ENCODE data around the gene KIAA1217. TPM values are rescaled to one million over a fixed set of nuclear protein-coding genes. Genes with fewer than 3 reads are reported as not detected.
"Not testable (repeated sequence)": the region's sequence is repeated elsewhere in the genome, so short reads cannot be mapped to it uniquely, and the experiment has no call there.

KIAA1217 gene
- total RNA-seq, 4 donors from 2014 or later = 10.1 to 15.9 (median 12.5) TPM

- TF ChIP-seq EP300 (IDR thresholded peaks at IDR 0.05) (no peak), POLR2AphosphoS5 (IDR thresholded peaks at IDR 0.05) (no peak), CTCF (IDR thresholded peaks at IDR 0.05) (no peak), POLR2A (IDR thresholded peaks at IDR 0.05; ENCODE audit: low read depth) (no peak)
- Histone ChIP-seq H3K4me3 (no peak overlapping the region), H3K9me3 (no peaks in the 10 kb centered on the region), H3K4me1 (peaks cover 0 to 15% (median 6%) of the 10 kb centered on the region in 4 donors), H3K36me3 (peaks cover 0 to 12% (median 0%) of the 10 kb centered on the region in 4 donors), H3K27ac (replicated peaks in 1 of 4) (no peak overlapping the region), H3K27me3 (no peaks in the 10 kb centered on the region)
- DNase-seq (ENCODE audit: extremely low spot score) = no peak
- WGBS = 78% methylated on average over 6 of the region's 6 CpGs
- intact Hi-C loops (cut with DNase I) = no loop called here
These were observed 272.3 kb downstream of the KIAA1217 start for GRCh38 chr10:24481241-24481640.

GRCh38 chr10:24482713-24483112, 273.8 kb downstream of the KIAA1217 start:
- H3K27me3 ChIP-seq; H3K9me3 ChIP-seq; DNase-seq (ENCODE audit: extremely low spot score); H3K27ac ChIP-seq (replicated peaks in 1 of 4); H3K4me3 ChIP-seq; intact Hi-C loops (cut with DNase I): not testable (repeated sequence)
- peaks cover 0 to 22% (median 0%) of the 10 kb centered on the region in 4 donors for H3K36me3 ChIP-seq
- H3K4me1 ChIP-seq = peaks cover 0 to 15% (median 6%) of the 10 kb centered on the region in 4 donors

GRCh38 chr10:24483701-24484100, 274.8 kb downstream of the KIAA1217 start:
- no peak for DNase-seq (ENCODE audit: extremely low spot score)
- H3K4me1 ChIP-seq = peaks cover 0 to 15% (median 6%) of the 10 kb centered on the region in 4 donors
- TF ChIP-seq POLR2AphosphoS5 (IDR thresholded peaks at IDR 0.05) (no peak), POLR2A (IDR thresholded peaks at IDR 0.05; ENCODE audit: low read depth) (no peak), CTCF (IDR thresholded peaks at IDR 0.05) (no peak), EP300 (IDR thresholded peaks at IDR 0.05) (no peak)

GRCh38 chr10:24484771-24485170, 275.8 kb downstream of the KIAA1217 start:
- Histone ChIP-seq H3K27me3 (no peaks in the 10 kb centered on the region), H3K4me1 (peaks cover 0 to 15% (median 6%) of the 10 kb centered on the region in 4 donors), H3K9me3 (no peaks in the 10 kb centered on the region), H3K36me3 (peaks cover 0 to 22% (median 0%) of the 10 kb centered on the region in 4 donors), H3K27ac (replicated peaks in 1 of 4) (no peak overlapping the region), H3K4me3 (no peak overlapping the region)
- WGBS = 88% methylated on average over 3 of the region's 3 CpGs
- no peak for DNase-seq (ENCODE audit: extremely low spot score)
- intact Hi-C loops (cut with DNase I) = no loop called here
- TF ChIP-seq POLR2A (IDR thresholded peaks at IDR 0.05; ENCODE audit: low read depth) (no peak), POLR2AphosphoS5 (IDR thresholded peaks at IDR 0.05) (no peak), EP300 (IDR thresholded peaks at IDR 0.05) (no peak), CTCF (IDR thresholded peaks at IDR 0.05) (no peak)

More at GRCh38 chr10:24483701-24484100, 274.8 kb downstream of the KIAA1217 start:
- Histone ChIP-seq H3K4me3 (no peak overlapping the region), H3K27me3 (no peaks in the 10 kb centered on the region), H3K27ac (replicated peaks in 1 of 4) (no peak overlapping the region), H3K36me3 (peaks cover 0 to 22% (median 0%) of the 10 kb centered on the region in 4 donors), H3K9me3 (no peaks in the 10 kb centered on the region)
- 55% methylated on average over 3 of the region's 3 CpGs for WGBS
- intact Hi-C loops (cut with DNase I) = no loop called here

- no peak for DNase-seq (ENCODE audit: extremely low spot score)
- Histone ChIP-seq H3K27me3 (no peaks in the 10 kb centered on the region), H3K36me3 (peaks cover 0 to 22% (median 0%) of the 10 kb centered on the region in 4 donors), H3K9me3 (no peaks in the 10 kb centered on the region), H3K4me1 (peaks cover 0 to 15% (median 6%) of the 10 kb centered on the region in 4 donors), H3K27ac (replicated peaks in 1 of 4) (no peak overlapping the region), H3K4me3 (no peak overlapping the region)
- 33% methylated on average over 5 of the region's 5 CpGs for WGBS
- TF ChIP-seq POLR2A (IDR thresholded peaks at IDR 0.05; ENCODE audit: low read depth) (no peak), POLR2AphosphoS5 (IDR thresholded peaks at IDR 0.05) (no peak), EP300 (IDR thresholded peaks at IDR 0.05) (no peak), CTCF (IDR thresholded peaks at IDR 0.05) (no peak)
- intact Hi-C loops (cut with DNase I) = no loop called here
These were observed 276.4 kb downstream of the KIAA1217 start for GRCh38 chr10:24485304-24485703.

All from esophagus muscularis mucosa (tissue), 4 donors.